ENCODE data around the gene VSX2. TPM values are rescaled to one million over a fixed set of nuclear protein-coding genes. Genes with fewer than 3 reads are reported as not detected.

VSX2 gene
- total RNA-seq, 1 experiment from 2014 or later = not detected

GRCh38 chr14:74195623-74196022, 43.6 kb upstream of the VSX2 start:
- Histone ChIP-seq H4K20me1 (ENCODE audit: control insufficient read depth, insufficient read depth, insufficient read length) (no peaks in the 10 kb centered on the region), H3K4me2 (ENCODE audit: insufficient read depth, insufficient read length, low read length) (no peak overlapping the region), H4K91ac (ENCODE audit: insufficient read length, low read depth, low read length) (no peak overlapping the region), H2BK15ac (ENCODE audit: low read depth, low read length) (no peak overlapping the region), H3K56ac (ENCODE audit: insufficient read length, low read depth, low read length) (no peak overlapping the region), H3K4ac (ENCODE audit: low read depth, low read length) (no peak overlapping the region), H3K9ac (ENCODE audit: extremely low read depth, insufficient read length, low read length) (no peak overlapping the region), H3K14ac (ENCODE audit: insufficient read depth, low read length) (no peak overlapping the region), H2BK120ac (ENCODE audit: low read depth, low read length, poor library complexity, severe bottlenecking) (no peak overlapping the region), H3T11ph (ENCODE audit: low read length) (no peak overlapping the region), H3K23ac (ENCODE audit: insufficient read length, low read depth, low read length) (no peak overlapping the region), H2BK20ac (ENCODE audit: low read depth, low read length, poor library complexity, severe bottlenecking) (no peak overlapping the region), H3K79me1 (ENCODE audit: insufficient read depth, low read depth, low read length, poor library complexity, severe bottlenecking) (no peaks in the 10 kb centered on the region), H3K27me3 (ENCODE audit: insufficient read depth, low read length) (no peaks in the 10 kb centered on the region), H3K27ac (ENCODE audit: insufficient read length, low read depth, low read length) (no peak overlapping the region), H3K9me3 (ENCODE audit: control insufficient read depth, low read depth, low read length) (no peaks in the 10 kb centered on the region), H3K23me2 (ENCODE audit: insufficient read length, low read depth, low read length, poor library complexity, severe bottlenecking) (no peaks in the 10 kb centered on the region), H2BK5ac (ENCODE audit: insufficient read length, low read length) (no peak overlapping the region), H4K5ac (ENCODE audit: insufficient read length, low read depth, low read length) (no peak overlapping the region), H4K8ac (replicated peaks; ENCODE audit: insufficient read length, low read depth, low read length) (no peak overlapping the region), H2BK12ac (ENCODE audit: insufficient read length, low read depth, low read length) (no peak overlapping the region), H2AK5ac (ENCODE audit: insufficient read length, low read length) (no peak overlapping the region), H3K18ac (ENCODE audit: insufficient read length, low read depth, low read length) (no peak overlapping the region), H3K79me2 (ENCODE audit: insufficient read depth, low read length) (no peaks in the 10 kb centered on the region), H2AFZ (ENCODE audit: low read length) (no peak overlapping the region), H3K4me1 (ENCODE audit: insufficient read depth, low read length) (no peaks in the 10 kb centered on the region)
- DNase-seq = no peak
- no peaks in the 10 kb centered on the region for H3K9me3 Mint-ChIP-seq
- no peaks in the 10 kb centered on the region for H3K27me3 Mint-ChIP-seq (ENCODE audit: low read depth)
- no CpG with 5 or more reads among the region's 7 CpGs for WGBS (ENCODE audit: extremely low coverage, insufficient read length, low lambda C conversion rate)
- H3K4me1 Mint-ChIP-seq = no peaks in the 10 kb centered on the region; a peak in 1 of 4 replicates
- H3K27ac Mint-ChIP-seq = no peak overlapping the region
- no peak for TF ChIP-seq CTCF (conservative IDR thresholded peaks at IDR 0.05)
- H3K4me3 Mint-ChIP-seq = no peak overlapping the region
- H3K36me3 Mint-ChIP-seq (ENCODE audit: insufficient read depth in 1 of 3, low read depth in 3 of 3) = peaks cover 2 to 13% (median 8%) of the 10 kb centered on the region in 3 experiments; a peak in 5 of 7 replicates

Data from H9 (cell line).